Gastrocnemius medialis (tissue), 4 donors: ENCODE data around the gene LURAP1L. TPM values are rescaled to one million over a fixed set of nuclear protein-coding genes. Genes with fewer than 3 reads are reported as not detected.

Source experiments
- ATAC-seq, 2 donors: fragments of 150-250 bp; one replicate each; pipeline ENCODE4 v1.9.1; 2016
- DNase-seq, 2 donors: peaks; one replicate each; pipeline ENCODE4 v3.0.0-alpha.2; 2019
- H3K27ac ChIP-seq, 4 donors: fragments of 200-600 bp; sonication (generic); 1 replicate in 1 of 4; 2 replicates in 3 of 4; pipeline ENCODE4 v1.5.1; 2016 to 2018; ENCODE audit warnings: mild to moderate bottlenecking in 2 of 4, moderate library complexity in 1 of 4
- H3K27me3 ChIP-seq, 3 donors: fragments of 200-600 bp; sonication (generic) in 2 of 3; 1 replicate in 1 of 3; 2 replicates in 2 of 3; pipeline versions ENCODE4 v1.5.1 to v1.6.0; 2016 to 2019; ENCODE audit warnings: mild to moderate bottlenecking in 1 of 3, moderate library complexity in 1 of 3
- H3K36me3 ChIP-seq, 2 donors: fragments of 200-600 bp; sonication (generic) in 1 of 2; one replicate each; pipeline ENCODE4 v1.5.1; 2017 to 2018
- H3K4me1 ChIP-seq, 2 donors: fragments of 200-600 bp; sonication (generic) in 1 of 2; one replicate each; pipeline ENCODE4 v1.5.1; 2016 to 2017; ENCODE audit warnings: mild to moderate bottlenecking in 2 of 2
- H3K4me3 ChIP-seq, 4 donors: fragments of 200-600 bp; sonication (generic) in 3 of 4; 1 replicate in 1 of 4; 2 replicates in 3 of 4; pipeline ENCODE4 v1.5.1; 2016 to 2019; ENCODE audit warnings: mild to moderate bottlenecking in 2 of 4
- H3K9me3 ChIP-seq, 3 donors: fragments of 200-600 bp; sonication (generic) in 2 of 3; 1 replicate in 1 of 3; 2 replicates in 2 of 3; pipeline ENCODE4 v1.5.1; 2016 to 2019
- POLR2A ChIP-seq, 2 donors: fragments of 450-650 bp; IDR thresholded peaks; one replicate each; pipeline ENCODE4 v1.6.1; 2017; ENCODE audit warnings: antibody characterized with exemption in 2 of 2, mild to moderate bottlenecking in 2 of 2, moderate library complexity in 2 of 2
- in situ Hi-C, 4 donors: fragments of 200-750 bp; cut with MboI; loops; one replicate each; pipeline versions ENCODE4 v1.15.0 to v1.8.0; 2017; ENCODE audit warnings: low sequenced_read_pairs in 4 of 4
- intact Hi-C: fragments of 100-400 bp; cut with DNase I; formaldehyde crosslinking; loops from one replicate; pipeline ENCODE4 v1.15.1; 2023; ENCODE audit warnings: low total_unique reads
- total RNA-seq, 4 donors: library from RNA; depleted of rRNA; stranded (reverse); fragments of >200 nt; gene quantifications; one replicate each; pipeline versions ENCODE4 v1.1.0 to v1.2.3, GENCODE V29; 2016
- TF ChIP-seq, protein P1 (sequence below), 5 experiments: fragments of 450-650 bp in 3 of 5; fragments of 200-600 bp in 2 of 5; sonication (generic) in 2 of 5; IDR thresholded peaks in 4 of 5; conservative IDR thresholded peaks in 1 of 5; 1 replicate in 4 of 5; 2 replicates in 1 of 5; pipeline ENCODE4 v1.5.1; 2016 to 2019; ENCODE audit warnings: antibody characterized with exemption in 5 of 5, mild to moderate bottlenecking in 3 of 5, moderate library complexity in 3 of 5

Gene LURAP1L
- total RNA-seq, 4 donors from 2014 or later: 0.75 to 2.3 (median 2.0) TPM

GRCh38 chr9:12773562-12773961, 1.3 kb upstream of the LURAP1L start:
- no peaks in the 10 kb centered on the region for H3K9me3 ChIP-seq
- H3K27ac ChIP-seq: no peak overlapping the region
- H3K4me3 ChIP-seq: no peak overlapping the region
- ATAC-seq (no peak), DNase-seq (no peak)
- peaks cover 5 to 8% of the 10 kb centered on the region in 2 donors for H3K4me1 ChIP-seq
- in situ Hi-C loops (no loop called here), intact Hi-C loops (loop anchor here (10.0 kb wide), 1 partner anchor 101 kb away; no protein-coding TSS in a partner anchor)
- H3K36me3 ChIP-seq: no peaks in the 10 kb centered on the region
- H3K27me3 ChIP-seq: no peaks in the 10 kb centered on the region
- TF ChIP-seq POLR2A (IDR thresholded peaks at IDR 0.05): no peak
- TF ChIP-seq, protein P1, sequence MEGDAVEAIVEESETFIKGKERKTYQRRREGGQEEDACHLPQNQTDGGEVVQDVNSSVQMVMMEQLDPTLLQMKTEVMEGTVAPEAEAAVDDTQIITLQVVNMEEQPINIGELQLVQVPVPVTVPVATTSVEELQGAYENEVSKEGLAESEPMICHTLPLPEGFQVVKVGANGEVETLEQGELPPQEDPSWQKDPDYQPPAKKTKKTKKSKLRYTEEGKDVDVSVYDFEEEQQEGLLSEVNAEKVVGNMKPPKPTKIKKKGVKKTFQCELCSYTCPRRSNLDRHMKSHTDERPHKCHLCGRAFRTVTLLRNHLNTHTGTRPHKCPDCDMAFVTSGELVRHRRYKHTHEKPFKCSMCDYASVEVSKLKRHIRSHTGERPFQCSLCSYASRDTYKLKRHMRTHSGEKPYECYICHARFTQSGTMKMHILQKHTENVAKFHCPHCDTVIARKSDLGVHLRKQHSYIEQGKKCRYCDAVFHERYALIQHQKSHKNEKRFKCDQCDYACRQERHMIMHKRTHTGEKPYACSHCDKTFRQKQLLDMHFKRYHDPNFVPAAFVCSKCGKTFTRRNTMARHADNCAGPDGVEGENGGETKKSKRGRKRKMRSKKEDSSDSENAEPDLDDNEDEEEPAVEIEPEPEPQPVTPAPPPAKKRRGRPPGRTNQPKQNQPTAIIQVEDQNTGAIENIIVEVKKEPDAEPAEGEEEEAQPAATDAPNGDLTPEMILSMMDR (IDR thresholded peaks at IDR 0.05 in 4 of 5, conservative IDR thresholded peaks at IDR 0.05 in 1 of 5): no peak

DNA sequence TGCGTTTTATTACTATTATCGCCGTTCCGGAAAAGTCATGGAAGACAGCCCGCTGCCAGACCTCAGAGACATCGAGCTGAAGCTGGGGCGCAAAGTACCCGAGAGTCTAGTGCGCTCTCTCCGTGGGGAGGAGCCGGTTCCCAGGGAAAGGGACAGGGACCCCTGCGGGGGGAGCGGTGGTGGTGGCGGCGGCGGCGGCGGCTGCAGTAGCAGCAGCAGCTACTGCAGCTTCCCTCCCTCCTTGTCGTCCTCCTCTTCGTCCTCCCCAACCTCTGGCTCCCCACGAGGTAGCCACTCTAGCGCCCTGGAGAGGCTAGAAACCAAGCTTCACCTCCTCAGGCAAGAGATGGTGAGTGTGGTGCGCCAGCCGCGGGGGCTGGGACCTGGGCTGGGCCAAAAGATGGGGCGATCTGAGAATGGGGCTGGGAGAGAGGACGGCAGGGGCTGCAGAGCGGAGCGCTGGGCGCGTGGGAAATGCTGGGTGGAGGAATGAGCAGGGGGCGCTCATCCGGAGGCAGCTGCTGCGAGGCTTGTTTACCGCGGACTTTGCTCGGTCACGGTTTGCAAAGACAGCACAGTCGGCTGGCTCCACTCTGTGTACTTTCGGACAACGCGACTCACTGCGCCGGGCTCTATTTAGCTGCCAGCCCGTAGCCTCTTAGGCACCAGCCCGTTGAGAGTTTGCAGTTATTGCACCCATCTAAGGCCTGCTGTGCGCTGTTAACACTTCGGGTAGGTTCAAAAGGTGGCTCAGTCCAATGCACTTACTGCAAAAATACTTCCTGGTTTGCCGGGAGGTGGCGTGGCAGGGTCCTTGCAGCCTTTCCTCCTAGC, 1.1 kb downstream of the LURAP1L start:
- peak overlapping the region; percentile 67 to 85 (median 76) for H3K4me3 ChIP-seq
- TF ChIP-seq, protein P1 (IDR thresholded peaks at IDR 0.05 in 4 of 5, conservative IDR thresholded peaks at IDR 0.05 in 1 of 5): peak in 2 of 5 experiments; percentile 42 to 44
- peak in 1 of 2 donors; percentile 26 for TF ChIP-seq POLR2A (IDR thresholded peaks at IDR 0.05)
- peak; percentile 72 to 78 for ATAC-seq
- H3K36me3 ChIP-seq: no peaks in the 10 kb centered on the region
- in situ Hi-C loops: no loop called here
- intact Hi-C loops: loop anchor here (2.0 to 10.0 kb wide), 2 partner anchors 39 to 99 kb away; no protein-coding TSS in a partner anchor
- H3K4me1 ChIP-seq: peaks cover 5 to 8% of the 10 kb centered on the region in 2 donors
- H3K9me3 ChIP-seq: no peaks in the 10 kb centered on the region
- DNase-seq: peak in 1 of 2 donors; percentile 13
- H3K27ac ChIP-seq: peak overlapping the region; percentile 71 to 83 (median 78)
- H3K27me3 ChIP-seq: no peaks in the 10 kb centered on the region

- in situ Hi-C loops: no loop called here
- Histone ChIP-seq H3K4me1 (peaks cover 5 to 8% of the 10 kb centered on the region in 2 donors), H3K36me3 (no peaks in the 10 kb centered on the region), H3K9me3 (no peaks in the 10 kb centered on the region), H3K4me3 (peak overlapping the region; percentile 67 to 85 (median 76)), H3K27ac (peak overlapping the region; percentile 71 to 83 (median 78)), H3K27me3 (no peaks in the 10 kb centered on the region)
- TF ChIP-seq POLR2A (IDR thresholded peaks at IDR 0.05): no peak
- TF ChIP-seq, protein P1 (IDR thresholded peaks at IDR 0.05 in 4 of 5, conservative IDR thresholded peaks at IDR 0.05 in 1 of 5): no peak
- ATAC-seq (peak in 1 of 2 donors; percentile 19), DNase-seq (peak; percentile 66)
- intact Hi-C loops: loop anchor here (10.0 kb wide), 1 partner anchor 98 kb away; no protein-coding TSS in a partner anchor
These were observed 1.8 kb downstream of the LURAP1L start for GRCh38 chr9:12776513-12777055.

- H3K36me3 ChIP-seq: no peaks in the 10 kb centered on the region
- peaks cover 0 to 2% (median 0%) of the 10 kb centered on the region in 3 donors for H3K9me3 ChIP-seq
- peak overlapping the region; percentile 71 to 83 (median 78) for H3K27ac ChIP-seq
- DNase-seq: no peak
- peak overlapping the region; percentile 67 to 85 (median 76) for H3K4me3 ChIP-seq
- TF ChIP-seq, protein P1 (IDR thresholded peaks at IDR 0.05 in 4 of 5, conservative IDR thresholded peaks at IDR 0.05 in 1 of 5): no peak
- TF ChIP-seq POLR2A (IDR thresholded peaks at IDR 0.05): no peak
- intact Hi-C loops (loop anchor here (10.0 kb wide), 1 partner anchor 97 kb away; no protein-coding TSS in a partner anchor), in situ Hi-C loops (no loop called here)
- ATAC-seq: no peak
- H3K4me1 ChIP-seq: peaks cover 5 to 8% of the 10 kb centered on the region in 2 donors
- no peaks in the 10 kb centered on the region for H3K27me3 ChIP-seq
These were observed 2.6 kb downstream of the LURAP1L start for GRCh38 chr9:12777121-12778022.
